Body of pancreas (tissue), 4 donors: ENCODE measurements around the gene PPP1R13L. TPM values are rescaled to one million over a fixed set of nuclear protein-coding genes. Genes with fewer than 3 reads are reported as not detected.

ENCODE experiments used
- ATAC-seq: fragments of 150-250 bp; one replicate; pipeline ENCODE4 v1.9.1; 2016
- DNase-seq, 4 donors: peaks; one replicate each; pipeline ENCODE4 v3.0.0-alpha.2; 2019
- H3K27ac ChIP-seq, 4 donors: fragments of 200-600 bp; sonication (generic); 1 replicate in 3 of 4; 2 replicates in 1 of 4; pipeline versions ENCODE4 v1.5.1 to v1.6.1; 2016 to 2019; ENCODE audit warnings: mild to moderate bottlenecking in 1 of 4, mixed read lengths in 1 of 4, moderate library complexity in 1 of 4
- H3K27me3 ChIP-seq, 2 donors: fragments of 200-600 bp; sonication (generic); one replicate each; pipeline ENCODE4 v1.6.0; 2016; ENCODE audit warnings: mild to moderate bottlenecking in 1 of 2
- H3K36me3 ChIP-seq, 2 donors: fragments of 200-600 bp; sonication (generic); replicated peaks in 1 of 2; 2 replicates each; pipeline ENCODE4 v1.5.1; 2016; ENCODE audit warnings: low read depth in 2 of 2; ENCODE audit not compliant: insufficient read depth in 1 of 2
- H3K4me1 ChIP-seq: fragments of 200-600 bp; sonication (generic); one replicate; pipeline ENCODE4 v1.6.0; 2016
- H3K4me3 ChIP-seq, 2 donors: fragments of 200-600 bp; sonication (generic); 1 replicate in 1 of 2; 2 replicates in 1 of 2; pipeline ENCODE4 v1.5.1; 2016 to 2019
- H3K9me3 ChIP-seq, 3 donors: fragments of 200-600 bp; sonication (generic); 1 replicate in 2 of 3; 2 replicates in 1 of 3; pipeline ENCODE4 v1.5.1; 2016
- POLR2A ChIP-seq, 3 donors: fragments of 450-650 bp; IDR thresholded peaks; one replicate each; pipeline ENCODE4 v1.6.1; 2016; ENCODE audit warnings: antibody characterized with exemption in 3 of 3, mild to moderate bottlenecking in 2 of 3
- WGBS, 2 donors: methylation state at CpG; one replicate each; pipeline ENCODE4 v1.1.5; 2017; 5-methylcytosine and 5-hydroxymethylcytosine counted together
- intact Hi-C: fragments of 100-400 bp; cut with DNase I; formaldehyde crosslinking; loops from one replicate; pipeline ENCODE4 v1.15.1; 2023
- total RNA-seq, 2 donors: library from RNA; depleted of rRNA; stranded (reverse); fragments of >200 nt; gene quantifications; one replicate each; pipeline ENCODE4 v1.1.0, GENCODE V29; 2016
- TF ChIP-seq, protein P1 (sequence below), 7 experiments: fragments of 450-650 bp in 4 of 7; fragments of 200-600 bp in 3 of 7; sonication (generic) in 3 of 7; IDR thresholded peaks; one replicate each; pipeline ENCODE4 v1.5.1; 2016 to 2019; ENCODE audit warnings: antibody characterized with exemption in 7 of 7

Gene PPP1R13L
- total RNA-seq, 2 donors from 2014 or later = 26.4 to 32.9 TPM

DNA sequence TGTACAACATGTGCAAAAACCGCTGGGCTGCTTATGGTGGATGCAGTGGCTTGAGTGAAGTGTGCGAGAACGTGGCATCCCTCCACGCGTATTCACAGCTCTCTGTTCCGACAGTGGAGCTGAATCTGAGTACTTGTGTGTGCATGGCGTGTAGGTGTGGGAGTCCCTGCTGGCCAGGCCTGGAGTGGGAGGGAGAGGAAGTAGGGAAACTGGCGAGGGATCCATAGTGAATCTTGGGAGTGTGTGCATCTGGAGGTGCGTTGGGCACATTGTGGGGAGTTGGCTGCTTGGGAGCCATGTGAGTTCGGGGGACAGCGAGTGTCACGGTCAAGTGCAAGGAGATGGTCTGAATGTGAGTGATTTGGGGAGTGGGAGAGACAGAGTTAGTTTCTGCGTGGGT is 62.0 kb downstream of the PPP1R13L start:
- intact Hi-C loops = no loop called here
- H3K9me3 ChIP-seq = no peaks in the 10 kb centered on the region
- H3K27ac ChIP-seq = no peak overlapping the region
- no peak for TF ChIP-seq POLR2A (IDR thresholded peaks at IDR 0.05)
- TF ChIP-seq, protein P1, sequence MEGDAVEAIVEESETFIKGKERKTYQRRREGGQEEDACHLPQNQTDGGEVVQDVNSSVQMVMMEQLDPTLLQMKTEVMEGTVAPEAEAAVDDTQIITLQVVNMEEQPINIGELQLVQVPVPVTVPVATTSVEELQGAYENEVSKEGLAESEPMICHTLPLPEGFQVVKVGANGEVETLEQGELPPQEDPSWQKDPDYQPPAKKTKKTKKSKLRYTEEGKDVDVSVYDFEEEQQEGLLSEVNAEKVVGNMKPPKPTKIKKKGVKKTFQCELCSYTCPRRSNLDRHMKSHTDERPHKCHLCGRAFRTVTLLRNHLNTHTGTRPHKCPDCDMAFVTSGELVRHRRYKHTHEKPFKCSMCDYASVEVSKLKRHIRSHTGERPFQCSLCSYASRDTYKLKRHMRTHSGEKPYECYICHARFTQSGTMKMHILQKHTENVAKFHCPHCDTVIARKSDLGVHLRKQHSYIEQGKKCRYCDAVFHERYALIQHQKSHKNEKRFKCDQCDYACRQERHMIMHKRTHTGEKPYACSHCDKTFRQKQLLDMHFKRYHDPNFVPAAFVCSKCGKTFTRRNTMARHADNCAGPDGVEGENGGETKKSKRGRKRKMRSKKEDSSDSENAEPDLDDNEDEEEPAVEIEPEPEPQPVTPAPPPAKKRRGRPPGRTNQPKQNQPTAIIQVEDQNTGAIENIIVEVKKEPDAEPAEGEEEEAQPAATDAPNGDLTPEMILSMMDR (IDR thresholded peaks at IDR 0.05) = no peak
- peaks cover 18% of the 10 kb centered on the region for H3K4me1 ChIP-seq
- no peak overlapping the region for H3K4me3 ChIP-seq
- DNase-seq (no peak), ATAC-seq (no peak)
- 82 to 85% methylated on average over 13 of the region's 13 CpGs for WGBS, 2 donors
- no peaks in the 10 kb centered on the region for H3K27me3 ChIP-seq
- no peaks in the 10 kb centered on the region for H3K36me3 ChIP-seq

DNA sequence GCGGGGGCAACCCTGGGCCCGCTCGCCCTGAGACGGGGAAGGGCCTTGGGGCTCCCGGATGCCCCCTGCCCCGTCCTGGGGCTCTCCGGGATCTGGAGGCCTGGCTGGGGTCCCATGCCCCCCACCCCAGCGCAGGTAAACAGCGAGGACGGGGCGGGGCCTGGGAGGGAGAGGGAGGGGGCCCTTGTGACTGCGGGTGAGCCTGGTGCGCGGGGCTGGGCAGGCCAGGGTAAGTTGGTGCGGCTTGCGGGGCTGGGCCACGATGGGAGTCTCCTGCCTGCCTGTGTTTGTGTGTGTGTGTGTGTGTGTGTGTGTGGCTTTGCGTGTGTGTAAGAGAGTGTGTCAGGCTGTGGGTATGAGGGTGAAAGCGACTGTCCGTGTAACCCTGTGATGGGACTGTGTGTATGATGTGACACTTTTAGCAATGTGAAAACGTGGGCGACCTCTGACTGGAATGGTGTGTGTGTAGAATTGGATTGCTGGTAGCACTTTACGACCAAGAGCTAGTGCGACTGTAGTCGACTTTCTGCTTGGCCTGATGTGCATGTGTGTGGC is 63.9 kb downstream of the PPP1R13L start:
- Histone ChIP-seq H3K27me3 (no peaks in the 10 kb centered on the region), H3K9me3 (no peaks in the 10 kb centered on the region), H3K27ac (peak overlapping the region in 2 of 4 donors; percentile 29 to 38), H3K4me1 (peaks cover 18% of the 10 kb centered on the region), H3K36me3 (no peaks in the 10 kb centered on the region), H3K4me3 (peak overlapping the region in 1 of 2 donors; percentile 22)
- WGBS, 2 donors = 6 to 13% methylated on average over 7 to 17 of the region's 25 CpGs
- peak in 1 of 3 donors; percentile 29 for TF ChIP-seq POLR2A (IDR thresholded peaks at IDR 0.05)
- TF ChIP-seq, protein P1 (IDR thresholded peaks at IDR 0.05) = no peak
- intact Hi-C loops = no loop called here
- DNase-seq = peak; percentile 20 to 41 (median 38)
- ATAC-seq = peak; percentile 52

DNA sequence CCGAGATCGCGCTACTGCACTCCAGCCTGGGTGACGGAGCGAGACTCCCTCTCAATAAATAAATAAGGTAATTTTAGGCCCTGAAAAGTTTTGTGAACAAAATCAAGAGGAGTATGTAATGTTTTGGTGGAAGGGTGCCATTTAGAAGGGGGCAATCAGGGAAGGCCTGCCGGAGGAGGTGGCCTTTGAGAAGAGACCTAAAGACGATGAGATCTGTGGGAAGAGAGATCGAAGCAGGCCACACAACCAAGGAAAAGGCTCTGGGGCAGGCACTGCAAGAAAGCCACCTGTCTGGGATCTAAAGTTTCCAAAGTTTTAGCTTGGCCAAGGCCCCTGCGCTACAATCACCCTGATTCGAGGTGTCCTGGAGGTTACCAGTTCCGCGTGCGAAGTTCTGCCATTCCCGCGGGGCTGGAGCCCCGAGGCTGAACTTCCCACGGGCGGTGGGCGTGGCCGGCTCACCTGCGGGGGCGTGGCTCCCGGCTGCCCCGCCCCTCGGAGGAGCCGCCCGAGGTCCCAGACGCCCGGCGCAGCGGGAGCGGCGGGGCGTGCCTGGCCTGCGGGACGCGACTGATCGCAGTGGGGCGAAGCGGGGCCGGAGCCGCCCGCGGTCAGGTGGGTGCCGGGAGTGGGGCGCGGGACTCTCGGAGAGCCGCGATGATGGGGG is 64.5 kb downstream of the PPP1R13L start, which contains the start of gene KLC3:
TSS of gene KLC3 (plus strand) at position 519 of the 667 bp plus-strand sequence. CDS start 4,792 bp downstream, outside the sequence.
- ATAC-seq = peak; percentile 76
- H3K27ac ChIP-seq = peak within 1 kb of the TSS in 3 of 4 donors; percentile 2 to 38 (median 29)
- intact Hi-C loops = no loop called here
- no peaks in the 10 kb centered on the region for H3K27me3 ChIP-seq
- no peaks in the 10 kb centered on the region for H3K9me3 ChIP-seq
- peaks cover 18% of the 10 kb centered on the region for H3K4me1 ChIP-seq
- TF ChIP-seq POLR2A (IDR thresholded peaks at IDR 0.05) = peak in 2 of 3 donors; percentile 33 to 38
- TF ChIP-seq, protein P1 (IDR thresholded peaks at IDR 0.05) = no peak
- WGBS, 2 donors = 11 to 41% methylated on average over 10 to 38 of the region's 50 CpGs
- H3K4me3 ChIP-seq = peak within 1 kb of the TSS in 1 of 2 donors; percentile 22
- DNase-seq = peak; percentile 61 to 80 (median 70)
- no peaks in the 10 kb centered on the region for H3K36me3 ChIP-seq

DNA sequence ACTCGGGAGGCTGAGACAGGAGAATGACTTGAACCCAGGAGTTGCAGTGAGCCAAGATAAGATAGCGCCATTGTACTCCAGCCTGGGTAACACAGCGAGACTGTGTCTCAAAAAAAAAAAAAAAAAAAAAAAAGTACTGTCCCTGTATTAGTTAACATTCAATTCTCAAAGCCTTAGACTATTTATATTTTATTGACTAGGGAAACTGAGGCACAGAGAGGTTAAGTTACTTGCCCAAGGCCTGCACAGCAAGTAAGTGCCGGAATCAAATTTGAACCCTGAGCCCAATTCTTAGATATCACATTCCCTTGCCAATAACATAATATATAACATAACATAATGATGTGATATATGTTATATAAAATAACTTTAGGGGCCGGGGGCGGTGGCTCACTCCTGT is 65.2 kb downstream of the PPP1R13L start:
- peaks cover 18% of the 10 kb centered on the region for H3K4me1 ChIP-seq
- intact Hi-C loops = no loop called here
- TF ChIP-seq, protein P1 (IDR thresholded peaks at IDR 0.05) = no peak
- no peak for TF ChIP-seq POLR2A (IDR thresholded peaks at IDR 0.05)
- H3K36me3 ChIP-seq = no peaks in the 10 kb centered on the region
- 70 to 74% methylated on average over 6 of the region's 6 CpGs for WGBS, 2 donors
- H3K27ac ChIP-seq = no peak overlapping the region
- ATAC-seq (no peak), DNase-seq (no peak)
- no peaks in the 10 kb centered on the region for H3K9me3 ChIP-seq
- H3K27me3 ChIP-seq = no peaks in the 10 kb centered on the region
- no peak overlapping the region for H3K4me3 ChIP-seq
